Liver (tissue), 9 donors: Measurements from ENCODE around the gene TINAGL1. TPM values are rescaled to one million over a fixed set of nuclear protein-coding genes. Genes with fewer than 3 reads are reported as not detected.

Source experiments
- DNase-seq: peaks from one replicate; pipeline ENCODE4 v3.0.0-alpha.2; 2017; ENCODE audit warnings: low spot score
- H3K27ac ChIP-seq, 2 donors: one replicate each; pipeline ENCODE4 v1.7.0; 2013; ENCODE audit warnings: inconsistent platforms in 2 of 2, low read length in 2 of 2, control low read depth in 1 of 2, low read depth in 1 of 2, mild to moderate bottlenecking in 1 of 2
- H3K27me3 ChIP-seq, 4 donors: one replicate each; pipeline versions ENCODE4 v1.6.1 to v1.7.0; 2013; ENCODE audit warnings: low read length in 3 of 4, inconsistent platforms in 1 of 4, mild to moderate bottlenecking in 1 of 4, moderate library complexity in 1 of 4; ENCODE audit not compliant: control insufficient read depth in 4 of 4, insufficient read depth in 4 of 4
- H3K36me3 ChIP-seq, 4 donors: one replicate each; pipeline versions ENCODE4 v1.6.1 to v1.7.0; 2013; ENCODE audit warnings: low read length in 3 of 4, mild to moderate bottlenecking in 3 of 4, low read depth in 1 of 4, moderate library complexity in 1 of 4; ENCODE audit not compliant: control insufficient read depth in 4 of 4, insufficient read depth in 3 of 4
- H3K4me1 ChIP-seq, 4 donors: one replicate each; pipeline versions ENCODE4 v1.6.1 to v1.7.0; 2013; ENCODE audit warnings: low read length in 3 of 4, mild to moderate bottlenecking in 3 of 4, moderate library complexity in 1 of 4; ENCODE audit not compliant: control insufficient read depth in 4 of 4, insufficient read depth in 4 of 4
- H3K4me3 ChIP-seq, 3 donors: one replicate each; pipeline versions ENCODE4 v1.6.1 to v1.7.0; 2013; ENCODE audit warnings: low read length in 3 of 3, control low read depth in 1 of 3, low read depth in 1 of 3, mild to moderate bottlenecking in 1 of 3
- H3K9ac ChIP-seq, 2 donors: one replicate each; pipeline ENCODE4 v1.7.0; 2013; ENCODE audit warnings: low read length in 2 of 2, mild to moderate bottlenecking in 2 of 2, moderate library complexity in 2 of 2, control low read depth in 1 of 2, low read depth in 1 of 2
- H3K9me3 ChIP-seq, 4 donors: one replicate each; pipeline versions ENCODE4 v1.6.1 to v1.7.0; 2013; ENCODE audit warnings: low read length in 3 of 4; ENCODE audit not compliant: control insufficient read depth in 4 of 4
- EGR1 ChIP-seq, 2 donors: IDR thresholded peaks; 2 replicates each; pipeline ENCODE4 v1.6.1; 2016 to 2018; ENCODE audit warnings: antibody characterized with exemption in 2 of 2, low read depth in 2 of 2
- FOXA1 ChIP-seq: IDR thresholded peaks from 2 replicates; pipeline ENCODE4 v1.6.1; 2016; ENCODE audit warnings: antibody characterized with exemption
- FOXA2 ChIP-seq: IDR thresholded peaks from 2 replicates; pipeline ENCODE4 v1.6.1; 2016; ENCODE audit warnings: antibody characterized with exemption
- GABPA ChIP-seq, 2 donors: IDR thresholded peaks in 1 of 2; conservative IDR thresholded peaks in 1 of 2; 2 replicates each; pipeline ENCODE4 v1.6.1; 2016; ENCODE audit warnings: antibody characterized with exemption in 2 of 2, mild to moderate bottlenecking in 1 of 2, moderate library complexity in 1 of 2
- HNF4A ChIP-seq, 2 donors: conservative IDR thresholded peaks; 2 replicates each; pipeline ENCODE4 v1.6.1; 2016; ENCODE audit warnings: antibody characterized with exemption in 2 of 2, mild to moderate bottlenecking in 2 of 2
- HNF4G ChIP-seq: IDR thresholded peaks from 2 replicates; pipeline ENCODE4 v1.6.1; 2016; ENCODE audit warnings: antibody characterized with exemption
- JUND ChIP-seq, 2 donors: IDR thresholded peaks; 2 replicates each; pipeline ENCODE4 v1.6.1; 2016; ENCODE audit warnings: antibody characterized with exemption in 2 of 2
- MAX ChIP-seq: IDR thresholded peaks from 2 replicates; pipeline ENCODE4 v1.6.1; 2016; ENCODE audit warnings: antibody characterized with exemption
- NR2F2 ChIP-seq: IDR thresholded peaks from 2 replicates; pipeline ENCODE4 v1.6.1; 2016; ENCODE audit warnings: antibody characterized with exemption
- RAD21 ChIP-seq, 2 donors: IDR thresholded peaks; 2 replicates each; pipeline ENCODE4 v1.6.1; 2016; ENCODE audit warnings: antibody characterized with exemption in 2 of 2, mild to moderate bottlenecking in 2 of 2
- RXRA ChIP-seq, 2 donors: IDR thresholded peaks; 2 replicates each; pipeline ENCODE4 v1.6.1; 2017 to 2018; ENCODE audit warnings: antibody characterized with exemption in 2 of 2, mild to moderate bottlenecking in 1 of 2
- SP1 ChIP-seq: IDR thresholded peaks from 2 replicates; pipeline ENCODE4 v1.6.1; 2018; ENCODE audit warnings: antibody characterized with exemption, mild to moderate bottlenecking
- TAF1 ChIP-seq: conservative IDR thresholded peaks from 2 replicates; pipeline ENCODE4 v1.6.1; 2016; ENCODE audit warnings: antibody characterized with exemption, mild to moderate bottlenecking
- YY1 ChIP-seq: IDR thresholded peaks from 2 replicates; pipeline ENCODE4 v1.6.1; 2016; ENCODE audit warnings: antibody characterized with exemption, mild to moderate bottlenecking
- WGBS: extraction: QIAGEN DNeasy Blood & Tissue Kit; methylation state at CpG from one replicate; pipeline ENCODE4 v1.1.7; 2013; 5-methylcytosine and 5-hydroxymethylcytosine counted together
- polyA plus RNA-seq, 2 donors: library from polyadenylated mRNA; stranded (reverse) in 1 of 2; unstranded in 1 of 2; fragments of 200-250 nt in 1 of 2; fragments of >200 nt in 1 of 2; fragmentation: Nextera tagmentation in 1 of 2; extraction: Ambion mirVana in 1 of 2; gene quantifications; one replicate each; pipeline versions ENCODE4 v1.2.1 to v1.2.3, GENCODE V29; 2013 to 2015
- total RNA-seq, 2 donors: library from RNA; depleted of rRNA; stranded (reverse); fragments of >200 nt; gene quantifications; one replicate each; pipeline ENCODE4 v1.2.3, GENCODE V29; 2014
- TF ChIP-seq, protein P1 (sequence below): fragments of 150-350 bp; IDR thresholded peaks from 2 replicates; pipeline ENCODE4 v1.5.1; 2017; ENCODE audit warnings: improper control_type of control experiment, low read depth, low read length; ENCODE audit not compliant: missing input control
- TF ChIP-seq, protein P2 (sequence below): IDR thresholded peaks from 2 replicates; pipeline ENCODE4 v1.6.1; 2016; ENCODE audit warnings: antibody characterized with exemption
- TF ChIP-seq, protein P3 (sequence below): IDR thresholded peaks from 2 replicates; pipeline ENCODE4 v1.6.1; 2016; ENCODE audit warnings: antibody characterized with exemption, mild to moderate bottlenecking
- TF ChIP-seq, protein P4 (sequence below): IDR thresholded peaks from 2 replicates; pipeline ENCODE4 v1.6.1; 2016; ENCODE audit warnings: antibody characterized with exemption
- donor health status: healthy.
- donor health status: healthy.
- donor health status: healthy.
- donor health status: healthy.
- donor health status: healthy.

TINAGL1 gene
- total and polyA plus RNA-seq, 4 donors, result 8.7 to 52.9 (median 25.6) TPM

DNA sequence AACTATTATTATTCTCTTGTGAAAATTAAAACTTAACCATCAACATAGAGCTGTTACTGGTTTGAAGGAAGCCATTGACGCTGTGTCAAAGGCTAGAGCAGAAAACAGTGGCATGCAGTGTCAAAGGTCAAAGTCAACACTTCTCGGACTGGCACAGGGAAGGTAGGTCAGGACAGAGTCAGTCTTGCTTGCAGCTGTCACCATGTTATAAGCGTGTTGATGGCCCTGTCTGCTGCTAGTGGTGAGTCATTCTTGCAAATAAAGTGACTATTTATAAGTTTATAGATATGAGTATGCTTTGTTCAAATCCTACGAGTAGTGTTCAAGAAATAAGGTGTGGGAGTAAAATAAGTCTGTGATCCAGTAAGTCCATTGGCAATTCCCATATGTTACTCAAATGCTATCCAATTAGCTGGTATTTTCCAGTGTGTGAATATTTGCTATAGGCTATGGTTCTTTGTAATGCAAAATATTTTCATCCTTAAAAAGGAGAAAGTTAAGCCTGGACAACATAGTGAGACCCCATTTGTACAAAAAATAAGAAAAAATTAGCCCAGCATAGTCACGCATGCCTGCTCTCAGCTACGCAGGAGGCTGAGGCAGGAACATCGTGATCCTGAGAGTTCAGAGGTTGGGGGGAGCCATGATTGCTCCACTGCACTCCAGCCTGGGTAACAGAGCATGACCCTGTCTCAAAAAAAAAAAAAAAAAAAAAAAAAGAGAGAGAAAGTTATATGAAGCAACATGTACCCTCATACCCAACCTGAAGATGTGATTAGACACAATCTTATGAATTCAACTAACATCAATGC lies 26.3 kb upstream of the TINAGL1 start:
- peaks cover 3 to 15% (median 8%) of the 10 kb centered on the region in 4 donors for H3K4me1 ChIP-seq
- H3K9ac ChIP-seq, result no peak overlapping the region
- no peak overlapping the region for H3K4me3 ChIP-seq
- H3K27me3 ChIP-seq, result no peaks in the 10 kb centered on the region
- peak overlapping the region; percentile 25 to 48 for H3K27ac ChIP-seq
- TF ChIP-seq MAX (peak; percentile 26), SP1 (peak; percentile 53), HNF4A (conservative IDR thresholded peaks at IDR 0.05) (peak; percentile 89 to 94), GABPA (IDR thresholded peaks at IDR 0.05 in 1 of 2, conservative IDR thresholded peaks at IDR 0.05 in 1 of 2) (no peak), HNF4G (peak; percentile 66), RAD21 (IDR thresholded peaks at IDR 0.05) (no peak), FOXA2 (no peak), FOXA1 (no peak), JUND (IDR thresholded peaks at IDR 0.05) (peak in 1 of 2 donors; percentile 35), YY1 (no peak), NR2F2 (peak; percentile 68), EGR1 (IDR thresholded peaks at IDR 0.05; ENCODE audit: low read depth in 2 of 2) (no peak), TAF1 (no peak), RXRA (IDR thresholded peaks at IDR 0.05) (peak; percentile 54 to 66)
- TF ChIP-seq, protein P1, sequence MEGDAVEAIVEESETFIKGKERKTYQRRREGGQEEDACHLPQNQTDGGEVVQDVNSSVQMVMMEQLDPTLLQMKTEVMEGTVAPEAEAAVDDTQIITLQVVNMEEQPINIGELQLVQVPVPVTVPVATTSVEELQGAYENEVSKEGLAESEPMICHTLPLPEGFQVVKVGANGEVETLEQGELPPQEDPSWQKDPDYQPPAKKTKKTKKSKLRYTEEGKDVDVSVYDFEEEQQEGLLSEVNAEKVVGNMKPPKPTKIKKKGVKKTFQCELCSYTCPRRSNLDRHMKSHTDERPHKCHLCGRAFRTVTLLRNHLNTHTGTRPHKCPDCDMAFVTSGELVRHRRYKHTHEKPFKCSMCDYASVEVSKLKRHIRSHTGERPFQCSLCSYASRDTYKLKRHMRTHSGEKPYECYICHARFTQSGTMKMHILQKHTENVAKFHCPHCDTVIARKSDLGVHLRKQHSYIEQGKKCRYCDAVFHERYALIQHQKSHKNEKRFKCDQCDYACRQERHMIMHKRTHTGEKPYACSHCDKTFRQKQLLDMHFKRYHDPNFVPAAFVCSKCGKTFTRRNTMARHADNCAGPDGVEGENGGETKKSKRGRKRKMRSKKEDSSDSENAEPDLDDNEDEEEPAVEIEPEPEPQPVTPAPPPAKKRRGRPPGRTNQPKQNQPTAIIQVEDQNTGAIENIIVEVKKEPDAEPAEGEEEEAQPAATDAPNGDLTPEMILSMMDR, result no peak
- TF ChIP-seq, protein P2, sequence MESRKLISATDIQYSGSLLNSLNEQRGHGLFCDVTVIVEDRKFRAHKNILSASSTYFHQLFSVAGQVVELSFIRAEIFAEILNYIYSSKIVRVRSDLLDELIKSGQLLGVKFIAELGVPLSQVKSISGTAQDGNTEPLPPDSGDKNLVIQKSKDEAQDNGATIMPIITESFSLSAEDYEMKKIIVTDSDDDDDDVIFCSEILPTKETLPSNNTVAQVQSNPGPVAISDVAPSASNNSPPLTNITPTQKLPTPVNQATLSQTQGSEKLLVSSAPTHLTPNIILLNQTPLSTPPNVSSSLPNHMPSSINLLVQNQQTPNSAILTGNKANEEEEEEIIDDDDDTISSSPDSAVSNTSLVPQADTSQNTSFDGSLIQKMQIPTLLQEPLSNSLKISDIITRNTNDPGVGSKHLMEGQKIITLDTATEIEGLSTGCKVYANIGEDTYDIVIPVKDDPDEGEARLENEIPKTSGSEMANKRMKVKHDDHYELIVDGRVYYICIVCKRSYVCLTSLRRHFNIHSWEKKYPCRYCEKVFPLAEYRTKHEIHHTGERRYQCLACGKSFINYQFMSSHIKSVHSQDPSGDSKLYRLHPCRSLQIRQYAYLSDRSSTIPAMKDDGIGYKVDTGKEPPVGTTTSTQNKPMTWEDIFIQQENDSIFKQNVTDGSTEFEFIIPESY, result no peak
- TF ChIP-seq, protein P3, sequence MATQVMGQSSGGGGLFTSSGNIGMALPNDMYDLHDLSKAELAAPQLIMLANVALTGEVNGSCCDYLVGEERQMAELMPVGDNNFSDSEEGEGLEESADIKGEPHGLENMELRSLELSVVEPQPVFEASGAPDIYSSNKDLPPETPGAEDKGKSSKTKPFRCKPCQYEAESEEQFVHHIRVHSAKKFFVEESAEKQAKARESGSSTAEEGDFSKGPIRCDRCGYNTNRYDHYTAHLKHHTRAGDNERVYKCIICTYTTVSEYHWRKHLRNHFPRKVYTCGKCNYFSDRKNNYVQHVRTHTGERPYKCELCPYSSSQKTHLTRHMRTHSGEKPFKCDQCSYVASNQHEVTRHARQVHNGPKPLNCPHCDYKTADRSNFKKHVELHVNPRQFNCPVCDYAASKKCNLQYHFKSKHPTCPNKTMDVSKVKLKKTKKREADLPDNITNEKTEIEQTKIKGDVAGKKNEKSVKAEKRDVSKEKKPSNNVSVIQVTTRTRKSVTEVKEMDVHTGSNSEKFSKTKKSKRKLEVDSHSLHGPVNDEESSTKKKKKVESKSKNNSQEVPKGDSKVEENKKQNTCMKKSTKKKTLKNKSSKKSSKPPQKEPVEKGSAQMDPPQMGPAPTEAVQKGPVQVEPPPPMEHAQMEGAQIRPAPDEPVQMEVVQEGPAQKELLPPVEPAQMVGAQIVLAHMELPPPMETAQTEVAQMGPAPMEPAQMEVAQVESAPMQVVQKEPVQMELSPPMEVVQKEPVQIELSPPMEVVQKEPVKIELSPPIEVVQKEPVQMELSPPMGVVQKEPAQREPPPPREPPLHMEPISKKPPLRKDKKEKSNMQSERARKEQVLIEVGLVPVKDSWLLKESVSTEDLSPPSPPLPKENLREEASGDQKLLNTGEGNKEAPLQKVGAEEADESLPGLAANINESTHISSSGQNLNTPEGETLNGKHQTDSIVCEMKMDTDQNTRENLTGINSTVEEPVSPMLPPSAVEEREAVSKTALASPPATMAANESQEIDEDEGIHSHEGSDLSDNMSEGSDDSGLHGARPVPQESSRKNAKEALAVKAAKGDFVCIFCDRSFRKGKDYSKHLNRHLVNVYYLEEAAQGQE, result no peak
- TF ChIP-seq, protein P4, sequence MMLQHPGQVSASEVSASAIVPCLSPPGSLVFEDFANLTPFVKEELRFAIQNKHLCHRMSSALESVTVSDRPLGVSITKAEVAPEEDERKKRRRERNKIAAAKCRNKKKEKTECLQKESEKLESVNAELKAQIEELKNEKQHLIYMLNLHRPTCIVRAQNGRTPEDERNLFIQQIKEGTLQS, result no peak
- no peaks in the 10 kb centered on the region for H3K36me3 ChIP-seq
- DNase-seq, result no peak
- H3K9me3 ChIP-seq, result no peaks in the 10 kb centered on the region
- 54% methylated on average over 7 of the region's 7 CpGs for WGBS
